Rectal smooth muscle tissue (tissue), 1 donor: Measurements from ENCODE around the gene NEK1.

ENCODE experiments used
- H3K27ac ChIP-seq: one replicate; pipeline ENCODE4 v1.7.0; 2013; ENCODE audit warnings: low read depth, low read length, inconsistent platforms
- H3K27me3 ChIP-seq: one replicate; pipeline ENCODE4 v1.7.0; 2013; ENCODE audit warnings: low read length; ENCODE audit not compliant: control insufficient read depth, insufficient read depth
- H3K36me3 ChIP-seq: one replicate; pipeline ENCODE4 v1.7.0; 2013; ENCODE audit warnings: low read length; ENCODE audit not compliant: control insufficient read depth, insufficient read depth
- H3K4me1 ChIP-seq: one replicate; pipeline ENCODE4 v1.7.0; 2013; ENCODE audit warnings: low read length; ENCODE audit not compliant: control insufficient read depth, insufficient read depth
- H3K4me3 ChIP-seq: one replicate; pipeline ENCODE4 v1.7.0; 2013; ENCODE audit warnings: low read length
- H3K9ac ChIP-seq: one replicate; pipeline ENCODE4 v1.7.0; 2013; ENCODE audit warnings: low read length

Gene NEK1

GRCh38 chr4:169385376-169385775 is 227.0 kb downstream of the NEK1 start:
- no peak overlapping the region for H3K27ac ChIP-seq
- no peaks in the 10 kb centered on the region for H3K27me3 ChIP-seq
- no peak overlapping the region for H3K4me3 ChIP-seq
- H3K9ac ChIP-seq = no peak overlapping the region
- no peaks in the 10 kb centered on the region for H3K4me1 ChIP-seq
- H3K36me3 ChIP-seq = no peaks in the 10 kb centered on the region

GRCh38 chr4:169384779-169385178 is 227.6 kb downstream of the NEK1 start:
- Histone ChIP-seq H3K4me1 (no peaks in the 10 kb centered on the region), H3K27ac (no peak overlapping the region), H3K4me3 (no peak overlapping the region), H3K9ac (no peak overlapping the region), H3K36me3 (no peaks in the 10 kb centered on the region), H3K27me3 (no peaks in the 10 kb centered on the region)

GRCh38 chr4:169383724-169384123 is 228.7 kb downstream of the NEK1 start:
- Histone ChIP-seq H3K9ac (no peak overlapping the region), H3K27ac (no peak overlapping the region), H3K4me3 (no peak overlapping the region), H3K36me3 (no peaks in the 10 kb centered on the region), H3K4me1 (no peaks in the 10 kb centered on the region), H3K27me3 (no peaks in the 10 kb centered on the region)

- H3K4me1 ChIP-seq = no peaks in the 10 kb centered on the region
- H3K9ac ChIP-seq = no peak overlapping the region
- H3K36me3 ChIP-seq = no peaks in the 10 kb centered on the region
- H3K27ac ChIP-seq = no peak overlapping the region
- no peak overlapping the region for H3K4me3 ChIP-seq
- no peaks in the 10 kb centered on the region for H3K27me3 ChIP-seq
Observed at GRCh38 chr4:169379688-169380087, 232.7 kb downstream of the NEK1 start.

GRCh38 chr4:169377367-169377766 is 235.0 kb downstream of the NEK1 start:
- no peaks in the 10 kb centered on the region for H3K36me3 ChIP-seq
- H3K27ac ChIP-seq = no peak overlapping the region
- H3K4me3 ChIP-seq = no peak overlapping the region
- H3K4me1 ChIP-seq = no peaks in the 10 kb centered on the region
- no peaks in the 10 kb centered on the region for H3K27me3 ChIP-seq
- no peak overlapping the region for H3K9ac ChIP-seq

- no peak overlapping the region for H3K9ac ChIP-seq
- no peak overlapping the region for H3K27ac ChIP-seq
- no peaks in the 10 kb centered on the region for H3K36me3 ChIP-seq
- no peaks in the 10 kb centered on the region for H3K27me3 ChIP-seq
- no peaks in the 10 kb centered on the region for H3K4me1 ChIP-seq
- no peak overlapping the region for H3K4me3 ChIP-seq
Observed at GRCh38 chr4:169376421-169376820, 236.0 kb downstream of the NEK1 start.

GRCh38 chr4:169372791-169373190 is 239.6 kb downstream of the NEK1 start:
- Histone ChIP-seq H3K4me1 (no peaks in the 10 kb centered on the region), H3K27me3 (no peaks in the 10 kb centered on the region), H3K27ac (no peak overlapping the region), H3K36me3 (no peaks in the 10 kb centered on the region), H3K4me3 (no peak overlapping the region), H3K9ac (no peak overlapping the region)

- H3K4me3 ChIP-seq = no peak overlapping the region
- H3K27ac ChIP-seq = no peak overlapping the region
- H3K36me3 ChIP-seq = no peaks in the 10 kb centered on the region
- H3K9ac ChIP-seq = no peak overlapping the region
- no peaks in the 10 kb centered on the region for H3K4me1 ChIP-seq
- H3K27me3 ChIP-seq = no peaks in the 10 kb centered on the region
Observed at GRCh38 chr4:169369634-169370033, 242.7 kb downstream of the NEK1 start.

- no peak overlapping the region for H3K4me3 ChIP-seq
- H3K27ac ChIP-seq = no peak overlapping the region
- H3K27me3 ChIP-seq = no peaks in the 10 kb centered on the region
- H3K4me1 ChIP-seq = no peaks in the 10 kb centered on the region
- no peaks in the 10 kb centered on the region for H3K36me3 ChIP-seq
- H3K9ac ChIP-seq = no peak overlapping the region
Observed at GRCh38 chr4:169367826-169368225, 244.6 kb downstream of the NEK1 start.

- Histone ChIP-seq H3K9ac (no peak overlapping the region), H3K4me1 (no peaks in the 10 kb centered on the region), H3K36me3 (no peaks in the 10 kb centered on the region), H3K27me3 (no peaks in the 10 kb centered on the region), H3K27ac (no peak overlapping the region), H3K4me3 (no peak overlapping the region)
Observed at GRCh38 chr4:169366821-169367220, 245.6 kb downstream of the NEK1 start.

GRCh38 chr4:169362607-169363006 is 249.8 kb downstream of the NEK1 start:
- H3K4me3 ChIP-seq = no peak overlapping the region
- no peaks in the 10 kb centered on the region for H3K4me1 ChIP-seq
- no peak overlapping the region for H3K9ac ChIP-seq
- H3K36me3 ChIP-seq = no peaks in the 10 kb centered on the region
- H3K27me3 ChIP-seq = no peaks in the 10 kb centered on the region
- H3K27ac ChIP-seq = no peak overlapping the region

GRCh38 chr4:169361756-169362155 is 250.6 kb downstream of the NEK1 start:
- no peak overlapping the region for H3K4me3 ChIP-seq
- no peak overlapping the region for H3K27ac ChIP-seq
- no peaks in the 10 kb centered on the region for H3K4me1 ChIP-seq
- no peaks in the 10 kb centered on the region for H3K36me3 ChIP-seq
- no peak overlapping the region for H3K9ac ChIP-seq
- no peaks in the 10 kb centered on the region for H3K27me3 ChIP-seq

- Histone ChIP-seq H3K36me3 (no peaks in the 10 kb centered on the region), H3K4me3 (no peak overlapping the region), H3K27ac (no peak overlapping the region), H3K9ac (no peak overlapping the region), H3K27me3 (no peaks in the 10 kb centered on the region), H3K4me1 (no peaks in the 10 kb centered on the region)
Observed at GRCh38 chr4:169359961-169360360, 252.4 kb downstream of the NEK1 start.
